K562 (cell line): ENCODE results near the gene RC3H2. TPM values are rescaled to one million over a fixed set of nuclear protein-coding genes. Genes with fewer than 3 reads are reported as not detected.

ENCODE experiments used
- CHD2 ChIP-seq: IDR thresholded peaks from 2 replicates; pipeline ENCODE4 v1.6.1; 2011; ENCODE audit warnings: low read depth, low read length
- ELF2 ChIP-seq: fragments of 250-450 bp; sonication (Bioruptor Pico); IDR thresholded peaks from 2 replicates; pipeline ENCODE4 v1.5.0; 2021; ENCODE audit warnings: mild to moderate bottlenecking
- FOXJ3 ChIP-seq: sonication (generic); formaldehyde crosslinking; IDR thresholded peaks from 2 replicates; pipeline ENCODE4 v1.4.0; 2020; ENCODE audit warnings: mild to moderate bottlenecking, missing genetic modification reagents
- HDAC6 ChIP-seq: IDR thresholded peaks from 2 replicates; pipeline ENCODE4 v1.6.1; 2012; ENCODE audit warnings: low read depth, mild to moderate bottlenecking, control low read depth, inconsistent platforms, low read length, moderate library complexity
- HMG20B ChIP-seq: fragments of 250-450 bp; sonication (Bioruptor Pico); IDR thresholded peaks from 2 replicates; pipeline ENCODE4 v1.5.0; 2021; ENCODE audit warnings: mild to moderate bottlenecking
- MAFF ChIP-seq: IDR thresholded peaks from 2 replicates; pipeline ENCODE4 v1.6.1; 2012; ENCODE audit warnings: low read length, improper control_type of control experiment
- MED1 ChIP-seq: sonication (generic); formaldehyde crosslinking; IDR thresholded peaks from 2 replicates; pipeline ENCODE4 v1.8.1; 2023; ENCODE audit warnings: missing genetic modification reagents, borderline replicate concordance
- MYBL2 ChIP-seq, 2 experiments: fragments of 450-650 bp in 1 of 2; sonication (generic) in 1 of 2; formaldehyde crosslinking in 1 of 2; IDR thresholded peaks; 2 replicates each; pipeline versions ENCODE4 v1.6.1 to v1.8.1; 2017 to 2022; ENCODE audit warnings: borderline replicate concordance in 1 of 2, inconsistent platforms in 1 of 2, low read depth in 1 of 2, mild to moderate bottlenecking in 1 of 2, missing genetic modification reagents in 1 of 2, moderate library complexity in 1 of 2
- PCBP1 ChIP-seq: fragments of 200-400 bp; formaldehyde crosslinking; IDR thresholded peaks from 2 replicates; pipeline ENCODE4 v1.6.1; 2018; ENCODE audit warnings: mild to moderate bottlenecking, low read depth, low read length; ENCODE audit not compliant: poor library complexity, severe bottlenecking
- POLR2H ChIP-seq: IDR thresholded peaks from 2 replicates; pipeline ENCODE4 v1.6.1; 2016; ENCODE audit warnings: missing genetic modification characterization, low read depth, mild to moderate bottlenecking, control low read depth, missing compliant biosample characterization, moderate library complexity
- SETDB1 ChIP-seq: IDR thresholded peaks from one replicate; pipeline ENCODE4 v1.6.1; 2012; ENCODE audit warnings: low read length, control low read depth, inconsistent platforms
- SMAD2 ChIP-seq: fragments of 150-350 bp; IDR thresholded peaks from 2 replicates; pipeline ENCODE4 v1.6.1; 2014; ENCODE audit warnings: low read depth, mild to moderate bottlenecking, low read length
- SREBF2 ChIP-seq: sonication (generic); formaldehyde crosslinking; IDR thresholded peaks from 2 replicates; pipeline ENCODE4 v1.4.0; 2020; ENCODE audit warnings: mild to moderate bottlenecking, missing genetic modification reagents
- TCF7L2 ChIP-seq: fragments of 150-350 bp; IDR thresholded peaks from 2 replicates; pipeline ENCODE4 v1.6.1; 2016; ENCODE audit warnings: low read depth, mild to moderate bottlenecking, low read length, moderate library complexity
- ZBTB17 ChIP-seq: fragments of 450-650 bp; formaldehyde crosslinking; IDR thresholded peaks from 2 replicates; pipeline ENCODE4 v1.4.0; 2020; ENCODE audit warnings: mild to moderate bottlenecking
- ZFP30 ChIP-seq: fragments of 250-450 bp; sonication (Bioruptor Pico); IDR thresholded peaks from 2 replicates; pipeline ENCODE4 v1.8.0; 2022; ENCODE audit warnings: moderate library complexity, mild to moderate bottlenecking, inconsistent platforms, borderline replicate concordance
- ZNF699 ChIP-seq: fragments of 250-450 bp; sonication (Bioruptor Pico); IDR thresholded peaks from 2 replicates; pipeline ENCODE4 v1.8.0; 2021; ENCODE audit warnings: mild to moderate bottlenecking, moderate library complexity; ENCODE audit not compliant: insufficient replicate concordance
- polyA plus RNA-seq, 8 experiments: library from polyadenylated mRNA; depleted of rRNA in 4 of 8; stranded (reverse) in 5 of 8; unstranded in 3 of 8; fragments of >200 nt; fragmentation: Nextera tagmentation in 2 of 8; fragmentation: Illumina TruSeq in 1 of 8; extraction: Ambion mirVana in 2 of 8; extraction: Trizol in 1 of 8; gene quantifications; 2 replicates each; pipeline versions ENCODE4 v1.2.1 to v1.2.3, GENCODE V29; 2011 to 2014; ENCODE audit warnings: inconsistent platforms in 1 of 8, missing spikeins in 1 of 8
- total RNA-seq, 7 experiments: library from RNA; depleted of rRNA in 6 of 7; stranded (reverse); fragments of >200 nt in 6 of 7; fragmentation: Illumina TruSeq in 2 of 7; extraction: Trizol in 2 of 7; gene quantifications; 2 replicates each; pipeline versions ENCODE4 v1.2.1 to v1.2.3, GENCODE V29; 2011 to 2021; ENCODE audit warnings: low replicate concordance in 1 of 7
- TF ChIP-seq, protein P1 (sequence below), 2 experiments: fragments of 450-650 bp; formaldehyde crosslinking in 1 of 2; IDR thresholded peaks; 2 replicates each; pipeline versions ENCODE4 v1.4.0 to v1.6.1; 2014 to 2020; ENCODE audit warnings: mild to moderate bottlenecking in 2 of 2, borderline replicate concordance in 1 of 2, low read depth in 1 of 2
- TF ChIP-seq, protein P2 (sequence below): fragments of 250-450 bp; sonication (Bioruptor Pico); IDR thresholded peaks from 2 replicates; pipeline ENCODE4 v1.8.0; 2021; ENCODE audit warnings: borderline replicate concordance, mild to moderate bottlenecking, moderate library complexity; ENCODE audit not compliant: poor library complexity, severe bottlenecking

RC3H2 gene
- total and polyA plus RNA-seq, 9 of the 15 experiments (the other 6 are each of a cell fraction or from before 2014, with no cell fraction given) = 5.6 to 35.4 (median 18.6) TPM

DNA sequence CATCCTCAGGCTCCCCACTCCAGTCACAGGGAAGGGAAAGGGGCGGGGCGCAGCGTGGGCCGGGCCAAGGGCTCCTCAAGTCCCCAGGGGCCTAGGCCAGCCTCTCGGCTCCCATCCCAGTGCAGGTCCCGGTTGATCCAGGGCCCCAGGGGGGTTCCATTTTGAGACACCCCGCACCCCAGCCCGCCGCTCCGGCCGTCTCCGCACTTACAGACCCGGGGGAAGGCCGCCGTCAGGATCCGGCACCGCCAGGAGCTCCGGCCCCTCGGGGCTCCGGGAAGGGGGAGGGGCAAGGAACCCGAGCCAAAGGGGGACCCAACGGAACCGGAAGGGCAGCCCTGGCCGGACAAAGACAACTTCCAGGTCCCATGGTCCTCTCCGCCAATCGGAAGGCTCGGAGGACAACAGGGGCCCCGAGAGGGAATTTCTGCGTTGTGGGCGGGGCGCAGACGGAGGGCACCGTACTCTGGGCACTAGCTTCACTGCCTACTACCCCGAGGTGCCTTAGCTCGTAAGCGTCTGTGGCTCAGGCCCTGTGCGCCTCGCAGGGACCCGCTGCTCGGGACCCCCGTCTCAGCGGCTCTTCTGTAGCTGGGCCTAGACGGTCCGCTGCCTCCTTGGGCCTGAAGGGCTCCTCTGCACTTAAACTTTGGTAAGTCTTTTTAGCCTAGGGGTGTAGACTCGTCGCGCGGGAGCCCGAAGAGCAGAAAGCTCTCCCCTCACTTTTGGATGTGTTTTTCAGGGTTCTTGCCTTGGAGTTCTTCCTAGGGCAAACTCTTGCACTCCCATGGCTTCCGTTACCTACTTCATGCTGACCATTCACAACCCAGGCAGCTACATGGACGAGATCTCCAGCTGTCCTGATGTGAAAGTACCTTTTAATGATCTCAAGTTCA is 26.3 kb upstream of the RC3H2 start, which contains the start of gene ZBTB26 (continued):
- TF ChIP-seq, protein P1, sequence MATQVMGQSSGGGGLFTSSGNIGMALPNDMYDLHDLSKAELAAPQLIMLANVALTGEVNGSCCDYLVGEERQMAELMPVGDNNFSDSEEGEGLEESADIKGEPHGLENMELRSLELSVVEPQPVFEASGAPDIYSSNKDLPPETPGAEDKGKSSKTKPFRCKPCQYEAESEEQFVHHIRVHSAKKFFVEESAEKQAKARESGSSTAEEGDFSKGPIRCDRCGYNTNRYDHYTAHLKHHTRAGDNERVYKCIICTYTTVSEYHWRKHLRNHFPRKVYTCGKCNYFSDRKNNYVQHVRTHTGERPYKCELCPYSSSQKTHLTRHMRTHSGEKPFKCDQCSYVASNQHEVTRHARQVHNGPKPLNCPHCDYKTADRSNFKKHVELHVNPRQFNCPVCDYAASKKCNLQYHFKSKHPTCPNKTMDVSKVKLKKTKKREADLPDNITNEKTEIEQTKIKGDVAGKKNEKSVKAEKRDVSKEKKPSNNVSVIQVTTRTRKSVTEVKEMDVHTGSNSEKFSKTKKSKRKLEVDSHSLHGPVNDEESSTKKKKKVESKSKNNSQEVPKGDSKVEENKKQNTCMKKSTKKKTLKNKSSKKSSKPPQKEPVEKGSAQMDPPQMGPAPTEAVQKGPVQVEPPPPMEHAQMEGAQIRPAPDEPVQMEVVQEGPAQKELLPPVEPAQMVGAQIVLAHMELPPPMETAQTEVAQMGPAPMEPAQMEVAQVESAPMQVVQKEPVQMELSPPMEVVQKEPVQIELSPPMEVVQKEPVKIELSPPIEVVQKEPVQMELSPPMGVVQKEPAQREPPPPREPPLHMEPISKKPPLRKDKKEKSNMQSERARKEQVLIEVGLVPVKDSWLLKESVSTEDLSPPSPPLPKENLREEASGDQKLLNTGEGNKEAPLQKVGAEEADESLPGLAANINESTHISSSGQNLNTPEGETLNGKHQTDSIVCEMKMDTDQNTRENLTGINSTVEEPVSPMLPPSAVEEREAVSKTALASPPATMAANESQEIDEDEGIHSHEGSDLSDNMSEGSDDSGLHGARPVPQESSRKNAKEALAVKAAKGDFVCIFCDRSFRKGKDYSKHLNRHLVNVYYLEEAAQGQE (IDR thresholded peaks at IDR 0.05; ENCODE audit: borderline replicate concordance) = no peak
- TF ChIP-seq, protein P1 (CRISPR knock-in tag; IDR thresholded peaks at IDR 0.05; ENCODE audit: low read depth) = no peak
- TF ChIP-seq MAFF (no peak), ZFP30 (CRISPR knock-in tag) (no peak), MED1 (no peak), ELF2 (CRISPR knock-in tag) (no peak), CHD2 (peak; percentile 58), ZBTB17 (CRISPR knock-in tag) (peak; percentile 48; the same call in 1 of the 2 replicates), POLR2H (tag) (no peak), SMAD2 (no peak), ZNF699 (CRISPR knock-in tag) (no peak), HDAC6 (no peak), TCF7L2 (no peak), MYBL2 (IDR thresholded peaks at IDR 0.05; ENCODE audit: low read depth) (no peak), MYBL2 (CRISPR knock-in tag; IDR thresholded peaks at IDR 0.05; ENCODE audit: borderline replicate concordance) (no peak), HMG20B (CRISPR knock-in tag) (no peak), PCBP1 (peak; percentile 64), SREBF2 (CRISPR knock-in tag) (no peak), FOXJ3 (CRISPR knock-in tag) (no peak), SETDB1 (no peak)
- TF ChIP-seq, protein P2, sequence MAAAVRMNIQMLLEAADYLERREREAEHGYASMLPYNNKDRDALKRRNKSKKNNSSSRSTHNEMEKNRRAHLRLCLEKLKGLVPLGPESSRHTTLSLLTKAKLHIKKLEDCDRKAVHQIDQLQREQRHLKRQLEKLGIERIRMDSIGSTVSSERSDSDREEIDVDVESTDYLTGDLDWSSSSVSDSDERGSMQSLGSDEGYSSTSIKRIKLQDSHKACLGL (CRISPR knock-in tag) = no peak
